PC-3 (cell line): ENCODE data around the gene PPP1R13B. TPM values are rescaled to one million over a fixed set of nuclear protein-coding genes. Genes with fewer than 3 reads are reported as not detected.

Experiments used
- ATAC-seq: fragments of 200-7000 bp; cut with Tn5 transposase; 2 replicates; pipeline ENCODE4 v1.9.1; 2020; ENCODE audit warnings: mild to moderate bottlenecking, moderate library complexity
- BruUV-seq: library from RNA; stranded (reverse); fragments of 400-500 nt; replicated peaks from 2 replicates; lab custom pipeline; 2021; lab: Mats Ljungman, UMichigan
- CTCF ChIA-PET: fragments of 300-600 bp; sonication (Branson Sonifier 250); formaldehyde crosslinking; loops from one replicate; lab custom pipeline; 2022; ENCODE audit warnings: antibody characterized with exemption; lab: Charles Lee
- POLR2A ChIA-PET: fragments of 300-600 bp; sonication (Branson Sonifier 250); formaldehyde crosslinking; loops from one replicate; lab custom pipeline; 2022; ENCODE audit warnings: antibody characterized with exemption; ENCODE audit not compliant: unreplicated experiment; lab: Charles Lee
- DNase-seq: peaks from one replicate; pipeline ENCODE4 v3.0.0-alpha.2; 2015
- H2AFZ ChIP-seq: fragments of 300-600 bp; sonication (generic); 2 replicates; pipeline ENCODE4 v1.6.0; 2016; ENCODE audit warnings: antibody characterized with exemption, low read length
- H3F3A ChIP-seq: fragments of 300-600 bp; sonication (generic); one replicate; pipeline ENCODE4 v1.6.0; 2017; ENCODE audit warnings: antibody characterized with exemption, low read length, control low read depth, mild to moderate bottlenecking; ENCODE audit not compliant: unreplicated experiment
- H3K27ac ChIP-seq: fragments of 300-600 bp; sonication (generic); 2 replicates; pipeline ENCODE4 v1.5.1; 2016; ENCODE audit warnings: mild to moderate bottlenecking, low read length
- H3K27me3 ChIP-seq: fragments of 300-600 bp; sonication (generic); 2 replicates; pipeline ENCODE4 v1.6.1; 2016; ENCODE audit warnings: low read length, mixed read lengths
- H3K36me3 ChIP-seq: fragments of 300-600 bp; sonication (generic); 2 replicates; pipeline ENCODE4 v1.6.1; 2016; ENCODE audit warnings: low read depth, mixed run types, low read length, mixed read lengths
- H3K4me1 ChIP-seq: fragments of 300-600 bp; sonication (generic); 2 replicates; pipeline ENCODE4 v1.5.1; 2016; ENCODE audit warnings: low read length; ENCODE audit not compliant: insufficient read depth
- H3K4me2 ChIP-seq: fragments of 300-600 bp; sonication (generic); 2 replicates; pipeline ENCODE4 v1.6.0; 2016; ENCODE audit warnings: low read length
- H3K4me3 ChIP-seq: fragments of 300-600 bp; sonication (generic); 2 replicates; pipeline ENCODE4 v1.5.1; 2016; ENCODE audit warnings: mild to moderate bottlenecking, low read length, mixed read lengths
- H3K79me2 ChIP-seq: fragments of 300-600 bp; sonication (generic); 2 replicates; pipeline ENCODE4 v1.6.1; 2017; ENCODE audit warnings: low read length, mixed read lengths
- H3K9ac ChIP-seq: fragments of 300-600 bp; sonication (generic); 2 replicates; pipeline ENCODE4 v1.6.0; 2016; ENCODE audit warnings: mild to moderate bottlenecking, low read length
- H3K9me2 ChIP-seq: fragments of 300-600 bp; sonication (generic); replicated peaks from 2 replicates; pipeline ENCODE4 v1.6.1; 2016; ENCODE audit warnings: mixed run types, low read length, mixed read lengths
- H3K9me3 ChIP-seq: fragments of 300-600 bp; sonication (generic); 2 replicates; pipeline ENCODE4 v1.6.1; 2016; ENCODE audit warnings: low read length, mixed read lengths
- H4K20me1 ChIP-seq: fragments of 300-600 bp; sonication (generic); 2 replicates; pipeline ENCODE4 v1.6.1; 2016; ENCODE audit warnings: low read length, mixed read lengths
- EZH2 ChIP-seq: fragments of 300-600 bp; sonication (generic); IDR thresholded peaks from one replicate; pipeline ENCODE4 v1.6.1; 2017; ENCODE audit warnings: antibody characterized with exemption, mild to moderate bottlenecking, low read length; ENCODE audit not compliant: unreplicated experiment
- EZH2phosphoT487 ChIP-seq: fragments of 300-600 bp; sonication (generic); IDR thresholded peaks from 2 replicates; pipeline ENCODE4 v1.6.1; 2018; ENCODE audit warnings: mild to moderate bottlenecking, antibody characterized with exemption, low read length, borderline replicate concordance
- intact Hi-C: fragments of 100-400 bp; cut with micrococcal nuclease; formaldehyde crosslinking; loops from 2 replicates; pipeline ENCODE4 v1.9.0; 2023
- total RNA-seq: library from RNA; depleted of rRNA; stranded (reverse); fragments of >200 nt; gene quantifications from 2 replicates; pipeline ENCODE4 v1.2.3, GENCODE V29; 2014
- TF ChIP-seq, protein P1 (sequence below): fragments of 300-600 bp; sonication (generic); conservative IDR thresholded peaks from 2 replicates; pipeline ENCODE4 v1.5.1; 2017; ENCODE audit warnings: antibody characterized with exemption, low read depth, mild to moderate bottlenecking, low read length

Gene PPP1R13B
- total RNA-seq, 1 experiment from 2014 or later, result 13.0 TPM

DNA sequence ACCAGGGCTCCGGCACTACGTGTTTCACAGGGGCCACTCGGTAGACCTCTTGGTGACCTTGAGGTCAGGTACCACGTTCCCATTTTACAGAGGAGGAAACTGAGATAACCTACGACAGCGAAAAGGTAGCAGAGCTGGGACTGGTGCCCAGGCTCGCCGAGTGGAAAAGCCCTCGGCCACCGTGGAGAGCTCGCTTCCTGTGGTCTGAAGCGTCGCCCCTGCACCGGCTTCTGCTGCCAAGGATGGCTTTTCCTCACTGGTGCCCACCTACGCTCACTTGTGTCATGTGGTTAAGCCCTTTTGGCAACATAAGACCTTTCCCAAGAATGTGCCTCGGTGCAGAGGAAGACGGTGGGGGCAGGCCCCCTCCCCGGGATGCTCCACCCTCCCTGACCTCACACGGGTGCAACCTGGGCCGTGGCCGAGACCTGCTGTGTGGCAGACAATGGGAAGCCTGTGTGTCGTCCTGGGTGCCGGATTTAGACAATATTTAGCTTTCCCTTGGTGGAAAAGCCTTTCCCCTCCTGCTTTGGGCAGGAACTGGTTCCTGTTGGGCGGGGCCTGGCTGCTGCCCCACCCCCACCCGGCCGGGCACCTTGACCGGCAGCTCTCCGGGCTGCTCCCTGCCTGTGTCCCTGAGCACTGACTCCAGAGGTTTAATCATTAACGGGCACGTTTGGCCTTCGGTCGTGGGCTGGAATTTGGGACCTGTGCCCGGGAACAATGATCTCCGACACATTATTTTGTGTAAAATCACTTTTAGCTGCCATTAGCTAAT is 32.4 kb upstream of the PPP1R13B start:
- TF ChIP-seq, protein P1, sequence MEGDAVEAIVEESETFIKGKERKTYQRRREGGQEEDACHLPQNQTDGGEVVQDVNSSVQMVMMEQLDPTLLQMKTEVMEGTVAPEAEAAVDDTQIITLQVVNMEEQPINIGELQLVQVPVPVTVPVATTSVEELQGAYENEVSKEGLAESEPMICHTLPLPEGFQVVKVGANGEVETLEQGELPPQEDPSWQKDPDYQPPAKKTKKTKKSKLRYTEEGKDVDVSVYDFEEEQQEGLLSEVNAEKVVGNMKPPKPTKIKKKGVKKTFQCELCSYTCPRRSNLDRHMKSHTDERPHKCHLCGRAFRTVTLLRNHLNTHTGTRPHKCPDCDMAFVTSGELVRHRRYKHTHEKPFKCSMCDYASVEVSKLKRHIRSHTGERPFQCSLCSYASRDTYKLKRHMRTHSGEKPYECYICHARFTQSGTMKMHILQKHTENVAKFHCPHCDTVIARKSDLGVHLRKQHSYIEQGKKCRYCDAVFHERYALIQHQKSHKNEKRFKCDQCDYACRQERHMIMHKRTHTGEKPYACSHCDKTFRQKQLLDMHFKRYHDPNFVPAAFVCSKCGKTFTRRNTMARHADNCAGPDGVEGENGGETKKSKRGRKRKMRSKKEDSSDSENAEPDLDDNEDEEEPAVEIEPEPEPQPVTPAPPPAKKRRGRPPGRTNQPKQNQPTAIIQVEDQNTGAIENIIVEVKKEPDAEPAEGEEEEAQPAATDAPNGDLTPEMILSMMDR, result no peak
- peak overlapping the region; percentile 19 for H3K9ac ChIP-seq
- no peaks in the 10 kb centered on the region for H3F3A ChIP-seq
- peaks cover 17% of the 10 kb centered on the region for H3K4me1 ChIP-seq
- H3K4me2 ChIP-seq, result peak overlapping the region; percentile 92
- ATAC-seq, result peak; percentile 94
- no peaks in the 10 kb centered on the region for H3K79me2 ChIP-seq
- H4K20me1 ChIP-seq, result no peaks in the 10 kb centered on the region
- H3K4me3 ChIP-seq, result peak overlapping the region; percentile 60
- CTCF ChIA-PET, result interaction anchor here (1.3 kb wide), 1 partner anchor 71 kb away, joined by 5 read pairs; no protein-coding TSS in a partner anchor
- POLR2A ChIA-PET, result no interaction called here
- intact Hi-C loops, result loop anchor here (1.0 kb wide), 1 partner anchor 33 kb away; no protein-coding TSS in a partner anchor
- H3K27ac ChIP-seq, result peak overlapping the region; percentile 27
- peak overlapping the region; percentile 82 for H2AFZ ChIP-seq
- no peaks in the 10 kb centered on the region for H3K27me3 ChIP-seq
- no peaks in the 10 kb centered on the region for H3K9me2 ChIP-seq
- no peaks in the 10 kb centered on the region for H3K9me3 ChIP-seq
- H3K36me3 ChIP-seq, result no peaks in the 10 kb centered on the region
- peak; percentile 74 for DNase-seq
- BruUV-seq, result TSS peak; percentile 71

DNA sequence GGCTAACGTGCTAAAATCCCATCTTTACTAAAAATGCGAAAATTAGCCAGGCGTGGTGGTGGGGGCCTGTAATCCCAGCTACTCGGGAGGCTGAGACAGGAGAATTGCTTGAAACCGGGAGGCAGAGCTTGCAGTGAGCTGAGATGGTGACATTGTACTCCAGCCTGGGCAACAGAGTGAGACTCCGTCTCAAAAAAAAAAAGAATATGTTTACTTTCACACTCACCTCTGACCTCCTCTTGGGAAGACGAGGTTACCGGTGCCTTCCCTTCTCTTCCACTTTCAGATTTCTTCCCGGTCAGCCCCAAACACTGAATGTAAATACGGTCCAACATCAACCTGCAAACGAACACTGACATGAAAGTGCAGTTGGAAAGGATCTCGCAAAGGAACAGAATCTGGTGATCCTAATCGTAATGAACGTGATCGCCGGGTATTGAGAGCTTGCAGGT is 31.8 kb upstream of the PPP1R13B start:
- no peaks in the 10 kb centered on the region for H3F3A ChIP-seq
- H3K9ac ChIP-seq, result no peak overlapping the region
- ATAC-seq (no peak), DNase-seq (no peak)
- H3K9me2 ChIP-seq, result no peaks in the 10 kb centered on the region
- peak overlapping the region; percentile 60 for H3K4me3 ChIP-seq
- H3K79me2 ChIP-seq, result no peaks in the 10 kb centered on the region
- H3K27ac ChIP-seq, result no peak overlapping the region
- no peaks in the 10 kb centered on the region for H3K36me3 ChIP-seq
- BruUV-seq, result no TSS peak
- no peak for TF ChIP-seq EZH2phosphoT487
- TF ChIP-seq EZH2, result no peak
- TF ChIP-seq, protein P1, result no peak
- ChIA-PET POLR2A (no interaction called here), CTCF (interaction anchor here (1.3 kb wide), 1 partner anchor 71 kb away, joined by 5 read pairs; no protein-coding TSS in a partner anchor)
- intact Hi-C loops, result no loop called here
- H2AFZ ChIP-seq, result peak overlapping the region; percentile 82
- H3K9me3 ChIP-seq, result no peaks in the 10 kb centered on the region
- H3K4me1 ChIP-seq, result peaks cover 17% of the 10 kb centered on the region
- H3K27me3 ChIP-seq, result no peaks in the 10 kb centered on the region
- H3K4me2 ChIP-seq, result peak overlapping the region; percentile 92
- no peaks in the 10 kb centered on the region for H4K20me1 ChIP-seq

DNA sequence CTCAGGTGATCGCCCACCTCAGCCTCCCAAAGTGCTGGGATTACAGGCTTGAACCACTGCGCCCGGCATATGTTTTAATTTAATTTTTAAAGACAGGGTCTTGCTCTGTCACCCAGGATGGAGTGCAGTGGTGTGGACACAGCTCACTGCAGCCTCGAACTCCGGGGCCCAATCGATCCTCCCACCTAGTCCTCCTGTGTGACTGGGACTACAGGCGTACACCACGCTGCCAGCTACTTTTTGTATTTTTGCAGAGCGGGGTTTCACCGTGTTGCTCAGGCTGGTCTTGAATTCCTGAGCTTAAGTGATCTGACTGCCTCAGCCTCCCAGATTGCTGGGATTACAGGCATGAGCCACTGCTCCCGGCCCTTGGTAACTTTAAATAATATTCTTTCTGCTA is 30.8 kb upstream of the PPP1R13B start:
- intact Hi-C loops, result no loop called here
- Histone ChIP-seq H3K9me2 (no peaks in the 10 kb centered on the region), H3K27me3 (no peaks in the 10 kb centered on the region), H4K20me1 (no peaks in the 10 kb centered on the region), H3K27ac (no peak overlapping the region), H3K9ac (no peak overlapping the region), H3K9me3 (no peaks in the 10 kb centered on the region), H3K4me1 (peaks cover 17% of the 10 kb centered on the region), H3K79me2 (no peaks in the 10 kb centered on the region), H2AFZ (no peak overlapping the region), H3K36me3 (no peaks in the 10 kb centered on the region), H3F3A (no peaks in the 10 kb centered on the region), H3K4me3 (no peak overlapping the region), H3K4me2 (no peak overlapping the region)
- ChIA-PET POLR2A (interaction anchor here (0.6 kb wide), 1 partner anchor 23 kb away, joined by 4 read pairs; no protein-coding TSS in a partner anchor), CTCF (no interaction called here)
- TF ChIP-seq EZH2phosphoT487, result no peak
- TF ChIP-seq EZH2, result no peak
- TF ChIP-seq, protein P1, result no peak
- no peak for ATAC-seq
- no peak for DNase-seq
- BruUV-seq, result no TSS peak
